COLO829 (cell line): ENCODE measurements around the gene C1QTNF7.

Source experiments
- DNase-seq: peaks from one replicate; pipeline ENCODE4 v3.0.0; 2012; ENCODE audit warnings: low spot score

Gene C1QTNF7

GRCh38 chr4:15413623-15414019 lies 14.2 kb upstream of the C1QTNF7 start:
- DNase-seq: no peak

- no peak for DNase-seq
Observed at GRCh38 chr4:15414551-15415091, 13.2 kb upstream of the C1QTNF7 start.

DNA sequence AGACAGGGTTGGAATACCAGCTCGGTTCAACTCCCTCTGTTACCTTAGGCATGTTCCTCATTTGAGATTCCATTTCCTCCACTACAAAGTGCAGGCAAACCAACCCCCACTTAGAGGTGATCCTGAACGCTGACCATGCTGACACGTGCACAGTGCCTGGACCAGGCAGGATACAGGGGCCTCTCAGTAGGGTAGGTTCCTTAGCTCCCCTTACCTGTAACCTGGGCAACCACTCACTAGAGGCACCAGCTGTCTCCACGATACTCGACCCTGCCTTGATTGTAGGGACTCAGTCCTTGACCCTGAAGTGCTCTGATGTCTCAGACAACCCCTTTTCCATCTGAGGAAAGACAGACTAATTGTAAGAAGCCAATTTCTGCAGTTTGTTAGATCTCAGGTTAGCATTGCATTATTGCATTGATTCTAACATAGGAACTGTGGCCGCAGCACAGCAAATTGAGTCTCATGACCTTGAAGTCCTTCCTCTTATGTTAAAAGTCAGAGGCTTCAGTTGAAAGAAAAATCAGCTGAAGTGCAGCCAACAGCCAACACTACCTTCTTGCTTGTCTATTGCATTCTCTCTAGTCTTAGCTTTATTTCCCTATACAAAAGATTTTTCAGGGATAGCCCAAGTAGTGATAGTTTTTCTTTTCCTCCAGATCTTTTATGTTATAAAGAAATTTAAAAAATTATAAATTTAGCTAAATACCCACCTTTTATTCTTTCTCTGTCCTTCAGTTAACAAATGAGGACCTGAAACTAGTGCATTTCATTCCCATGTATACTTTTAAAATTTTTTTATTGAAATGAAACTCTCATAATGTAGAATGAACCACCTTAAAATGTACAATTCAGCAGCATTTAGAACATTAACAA lies 11.2 kb upstream of the C1QTNF7 start:
- DNase-seq: no peak

DNA sequence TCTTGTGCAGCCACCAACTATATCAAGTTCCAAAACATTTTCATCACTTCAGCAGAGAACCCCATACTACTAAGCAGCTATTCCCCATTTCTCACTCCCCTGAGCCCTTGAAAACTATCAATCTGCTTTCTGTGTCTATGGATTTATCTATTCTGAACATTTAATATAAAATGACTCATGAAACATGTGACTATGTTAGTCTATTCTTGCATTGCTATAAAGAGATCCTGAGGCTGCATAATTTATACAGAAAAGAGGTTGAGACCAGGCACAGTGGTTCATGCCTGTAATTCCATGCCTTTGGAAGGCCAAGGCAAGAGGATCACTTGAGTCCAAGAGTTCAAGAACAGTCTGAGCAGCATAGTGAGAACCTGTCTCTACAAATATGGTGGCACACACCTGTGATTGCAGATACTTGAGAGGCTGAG lies 10.6 kb upstream of the C1QTNF7 start:
- DNase-seq: no peak

DNA sequence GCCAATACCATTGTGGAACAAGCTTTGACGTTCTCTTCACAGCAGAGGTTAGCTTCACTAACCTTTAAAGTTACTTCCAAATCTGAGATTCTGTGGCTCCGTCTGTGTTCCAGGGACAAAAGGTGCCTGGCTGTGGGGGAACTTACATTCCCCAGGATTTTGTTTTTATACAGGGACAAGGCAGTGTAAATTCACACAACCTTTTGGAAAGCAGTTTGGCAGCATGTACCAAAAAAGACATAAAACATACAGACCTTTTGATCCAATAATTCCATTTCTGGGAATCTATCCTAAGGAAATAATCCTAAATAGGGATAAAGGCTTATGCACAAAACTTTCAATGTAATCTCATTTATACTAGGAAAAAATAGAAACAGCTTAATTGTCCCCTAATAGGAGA lies 8.9 kb upstream of the C1QTNF7 start:
- DNase-seq: no peak

DNA sequence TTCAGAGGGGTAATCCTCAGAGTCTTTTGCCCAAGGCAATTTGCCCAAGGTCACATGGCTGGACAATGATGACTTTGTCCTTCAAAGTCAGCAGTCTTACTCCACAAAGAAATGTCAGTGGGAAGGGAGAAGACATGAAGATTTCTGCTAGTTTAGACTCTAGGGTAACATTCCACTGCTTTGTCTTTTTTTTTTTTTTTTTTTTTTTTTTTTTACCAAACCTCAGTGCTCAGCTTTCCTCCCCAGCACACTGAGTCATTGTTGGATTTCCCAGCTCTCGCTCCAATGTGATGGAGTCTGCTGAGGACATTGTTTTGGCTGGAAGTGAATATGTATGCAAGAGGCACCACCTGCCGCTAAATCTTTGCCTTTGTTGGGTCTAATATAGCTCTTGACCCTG lies 7.2 kb upstream of the C1QTNF7 start:
- DNase-seq: peak; percentile 62

GRCh38 chr4:15423285-15423711 lies 4.5 kb upstream of the C1QTNF7 start:
- DNase-seq: no peak

GRCh38 chr4:15425520-15425919 lies 2.3 kb upstream of the C1QTNF7 start:
- DNase-seq: no peak

DNA sequence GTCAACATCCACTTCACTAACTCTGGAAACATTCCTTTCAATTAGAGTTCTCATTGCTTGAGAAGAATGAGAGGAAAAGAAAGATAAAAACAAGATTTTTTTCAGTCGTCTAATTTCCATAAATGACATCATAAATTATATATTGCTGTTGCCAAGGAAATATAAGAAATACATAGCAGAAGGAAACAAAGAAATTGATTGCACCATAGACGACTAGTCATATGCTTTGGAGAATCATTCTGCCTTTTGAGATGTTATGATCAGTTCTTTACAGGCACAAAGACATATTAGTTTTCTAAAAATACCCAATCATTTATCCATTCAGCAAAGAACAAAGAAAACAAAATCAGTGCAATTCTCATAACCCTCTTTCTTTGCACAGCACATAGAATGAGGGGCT lies 672 bp upstream of the C1QTNF7 start:
- DNase-seq: no peak

- no peak for DNase-seq
Observed at GRCh38 chr4:15428611-15429010, 778 bp downstream of the C1QTNF7 start.

DNA sequence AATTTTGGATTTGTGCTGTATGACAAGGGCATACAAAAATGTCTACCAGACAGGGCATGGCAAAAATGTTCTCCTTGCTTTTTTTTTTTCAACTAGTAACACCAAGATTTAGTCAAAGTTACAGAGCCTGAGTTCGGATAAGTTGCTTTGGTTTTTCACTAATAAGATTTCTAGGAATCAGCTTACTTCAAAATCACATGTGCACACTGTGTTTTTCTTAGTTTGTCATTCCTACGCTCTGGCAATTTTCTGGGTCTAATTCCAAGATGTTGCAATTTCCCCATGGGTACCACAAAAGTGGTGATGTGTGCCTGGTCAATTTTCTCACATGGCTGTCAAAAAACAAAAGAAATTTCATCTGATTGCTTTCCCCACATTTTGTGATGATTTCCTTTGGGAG lies 6.3 kb downstream of the C1QTNF7 start:
- DNase-seq: no peak

GRCh38 chr4:15434676-15435075 lies 6.8 kb downstream of the C1QTNF7 start:
- DNase-seq: no peak

- no peak for DNase-seq
Observed at GRCh38 chr4:15436513-15436912, 8.7 kb downstream of the C1QTNF7 start.

GRCh38 chr4:15438939-15439524 lies 11.2 kb downstream of the C1QTNF7 start:
- DNase-seq: peak; percentile 14

DNA sequence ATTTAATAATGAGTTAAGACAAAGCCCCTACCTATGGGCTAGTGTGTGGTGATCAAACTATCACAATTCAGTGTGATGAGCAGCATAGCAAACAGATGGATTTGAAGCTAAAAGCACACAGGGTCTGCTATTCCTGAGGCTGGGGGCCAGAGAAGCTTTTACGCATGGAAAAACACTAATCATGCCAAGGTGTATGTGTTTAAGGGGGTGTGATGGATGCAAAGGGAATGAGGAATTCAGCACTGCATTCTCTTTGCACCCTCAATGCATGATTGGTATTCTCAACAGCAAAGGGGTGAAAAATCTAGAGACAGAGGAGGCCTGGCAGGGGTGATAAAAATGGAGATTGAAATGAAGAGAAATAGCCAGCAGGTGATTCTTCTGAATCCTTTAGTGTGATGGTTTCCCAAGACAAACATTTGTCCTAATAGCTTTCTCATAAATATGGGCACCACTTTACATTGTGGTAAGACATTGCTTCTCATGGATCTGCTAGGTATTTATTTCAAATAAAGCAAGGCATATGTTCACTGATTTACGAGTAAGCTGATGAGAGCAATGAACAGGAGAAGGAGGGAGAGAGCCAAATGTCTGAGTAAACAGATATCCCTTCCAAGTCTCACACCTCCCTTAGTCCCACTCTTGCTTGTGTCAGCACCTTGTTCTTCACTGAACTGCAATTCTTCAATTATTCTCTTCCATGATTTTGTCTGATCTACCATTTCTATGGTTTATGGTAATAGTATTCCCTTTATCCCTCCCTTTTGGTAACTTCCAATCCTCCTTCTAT lies 15.7 kb downstream of the C1QTNF7 start:
- DNase-seq: no peak

DNA sequence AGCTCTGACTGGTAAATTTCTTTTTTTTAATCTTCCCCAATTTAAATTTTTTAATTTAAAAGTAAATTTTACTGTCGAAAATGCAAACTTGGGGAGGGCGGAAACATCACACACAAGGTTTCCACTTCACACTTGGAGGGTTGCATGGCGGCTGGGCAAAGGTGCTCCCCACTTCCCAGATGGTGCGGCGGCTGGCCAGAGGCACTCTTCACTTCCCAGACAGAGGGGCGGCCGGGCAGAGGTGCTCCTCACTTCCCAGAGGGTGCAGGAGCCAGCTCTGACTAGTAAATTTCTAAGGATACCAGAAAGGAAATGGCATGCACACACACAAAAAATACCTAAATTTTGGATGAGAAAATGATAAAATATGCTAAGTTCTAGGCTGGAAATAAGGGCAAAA lies 16.4 kb downstream of the C1QTNF7 start:
- no peak for DNase-seq

- DNase-seq: no peak
Observed at GRCh38 chr4:15444879-15445547, 17.2 kb downstream of the C1QTNF7 start.

GRCh38 chr4:15451181-15451865 lies 23.5 kb downstream of the C1QTNF7 start:
- no peak for DNase-seq

DNA sequence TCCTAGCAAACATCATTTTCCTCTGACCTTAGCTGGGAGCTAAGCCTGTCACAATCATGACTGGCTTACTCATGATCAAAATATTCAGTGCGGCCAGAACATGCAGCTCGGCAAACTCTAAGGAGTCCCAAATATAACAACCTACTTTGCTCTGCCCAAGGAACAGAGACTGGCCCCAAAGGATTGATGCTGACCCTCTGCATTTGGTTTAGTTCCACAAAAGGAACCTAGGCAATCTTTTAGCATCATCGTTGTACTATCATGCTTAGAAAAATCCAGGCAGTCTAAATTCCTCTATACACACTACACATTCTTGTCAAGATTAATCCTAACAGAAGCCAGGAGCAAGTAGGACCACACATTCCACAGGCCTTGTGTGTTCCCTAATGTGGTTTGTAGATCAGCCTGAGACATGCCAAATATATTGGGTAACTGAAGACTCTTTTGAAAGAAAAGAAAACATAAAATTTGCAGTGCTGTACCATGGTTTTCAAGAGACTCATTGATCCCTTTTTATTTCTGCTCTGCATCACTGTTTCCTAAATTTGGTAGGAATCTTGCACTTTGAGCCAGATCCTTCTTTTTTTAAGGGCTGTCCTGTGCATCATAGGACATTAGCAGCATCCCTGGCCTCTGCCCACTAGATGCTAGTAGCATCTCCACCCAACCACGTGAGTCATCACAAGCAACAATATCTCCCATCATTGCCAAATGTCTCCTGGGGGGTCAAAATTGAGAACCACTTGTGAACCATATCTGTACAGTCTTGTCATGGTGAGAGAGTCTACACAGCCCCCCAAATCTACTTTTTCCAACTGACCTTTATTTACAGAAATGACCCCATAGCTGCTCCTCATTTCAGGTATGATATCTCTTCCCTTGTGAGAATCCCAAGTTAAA lies 24.3 kb downstream of the C1QTNF7 start:
- DNase-seq: peak; percentile 22

GRCh38 chr4:15455290-15455689 lies 27.5 kb downstream of the C1QTNF7 start:
- DNase-seq: no peak
